ENCODE data around the gene MIDN.

MIDN gene

GRCh38 chr19:1271528-1272422, 23.4 kb downstream of the MIDN start:
- no peak for DNase-seq (ENCODE audit: low read depth)
- H3K4me3 ChIP-seq (ENCODE audit: low read depth, low read length), result peak overlapping the region; percentile 66

GRCh38 chr19:1272423-1273262, 24.3 kb downstream of the MIDN start:
- H3K4me3 ChIP-seq (ENCODE audit: low read depth, low read length), result no peak overlapping the region
- no peak for DNase-seq (ENCODE audit: low read depth)
- no peak for TF ChIP-seq CTCF (IDR thresholded peaks at IDR 0.05; ENCODE audit: control insufficient read depth, extremely low read depth, insufficient read depth)

More at GRCh38 chr19:1271528-1272422, 23.4 kb downstream of the MIDN start:
- TF ChIP-seq CTCF (IDR thresholded peaks at IDR 0.05; ENCODE audit: control insufficient read depth, extremely low read depth, insufficient read depth), result no peak

- no peak for TF ChIP-seq CTCF (IDR thresholded peaks at IDR 0.05; ENCODE audit: control insufficient read depth, extremely low read depth, insufficient read depth)
- no peak for DNase-seq (ENCODE audit: low read depth)
- peak overlapping the region; percentile 91 for H3K4me3 ChIP-seq (ENCODE audit: low read depth, low read length)
These were observed 25.1 kb downstream of the MIDN start for GRCh38 chr19:1273263-1274041.

GRCh38 chr19:1274081-1274851, 25.9 kb downstream of the MIDN start:
- TF ChIP-seq CTCF (IDR thresholded peaks at IDR 0.05; ENCODE audit: control insufficient read depth, extremely low read depth, insufficient read depth), result no peak
- DNase-seq (ENCODE audit: low read depth), result no peak

GRCh38 chr19:1274852-1275259, 26.5 kb downstream of the MIDN start:
- DNase-seq (ENCODE audit: low read depth), result no peak
- H3K4me3 ChIP-seq (ENCODE audit: low read depth, low read length), result peak overlapping the region; percentile 91
- no peak for TF ChIP-seq CTCF (IDR thresholded peaks at IDR 0.05; ENCODE audit: control insufficient read depth, extremely low read depth, insufficient read depth)

More at GRCh38 chr19:1274081-1274851, 25.9 kb downstream of the MIDN start:
- H3K4me3 ChIP-seq (ENCODE audit: low read depth, low read length), result peak overlapping the region; percentile 91

Measured in LNCaP clone FGC (cell line).